Spinal cord (tissue), 10 donors: ENCODE data around the gene RHEB. TPM values are rescaled to one million over a fixed set of nuclear protein-coding genes. Genes with fewer than 3 reads are reported as not detected.

ENCODE experiments used
- DNase-seq, 6 donors: peaks; one replicate each; pipeline versions ENCODE4 v3.0.0 to v3.0.0-alpha.2; 2013 to 2015; ENCODE audit warnings: low spot score in 6 of 6, low read depth in 4 of 6
- H3K27ac ChIP-seq: one replicate; pipeline ENCODE4 v1.5.1; 2013; ENCODE audit warnings: low read depth, low read length, control low read depth
- H3K27me3 ChIP-seq: one replicate; pipeline ENCODE4 v1.6.1; 2013; ENCODE audit warnings: low read length; ENCODE audit not compliant: control insufficient read depth, insufficient read depth
- H3K36me3 ChIP-seq: one replicate; pipeline ENCODE4 v1.6.1; 2013; ENCODE audit warnings: low read length; ENCODE audit not compliant: control insufficient read depth, insufficient read depth
- H3K4me1 ChIP-seq: one replicate; pipeline ENCODE4 v1.6.1; 2013; ENCODE audit warnings: low read length; ENCODE audit not compliant: control insufficient read depth, insufficient read depth
- H3K4me3 ChIP-seq: one replicate; pipeline ENCODE4 v1.5.1; 2013; ENCODE audit warnings: low read depth, low read length, control low read depth
- H3K9me3 ChIP-seq: one replicate; pipeline ENCODE4 v1.6.1; 2013; ENCODE audit warnings: low read length; ENCODE audit not compliant: control insufficient read depth, insufficient read depth
- WGBS: methylation state at CpG from one replicate; pipeline ENCODE4 v1.1.5; 2013; ENCODE audit warnings: missing lambda C conversion rate; ENCODE audit not compliant: insufficient coverage; 5-methylcytosine and 5-hydroxymethylcytosine counted together
- polyA plus RNA-seq, 2 donors: library from polyadenylated mRNA; unstranded; fragments of 120-200 nt; gene quantifications; one replicate each; pipeline ENCODE4 v1.2.1, GENCODE V29; 2013; ENCODE audit not compliant: insufficient read length in 2 of 2
- total RNA-seq, 2 donors: library from RNA; depleted of rRNA in 1 of 2; stranded (reverse); fragments of 120-200 nt in 1 of 2; fragments of >200 nt in 1 of 2; gene quantifications; one replicate each; pipeline versions ENCODE4 v1.2.3 to v1.2.4, GENCODE V29; 2013 to 2014
- donor health status: healthy.

The RHEB gene
- total and polyA plus RNA-seq, 4 donors = 106 to 196 (median 151) TPM

DNA sequence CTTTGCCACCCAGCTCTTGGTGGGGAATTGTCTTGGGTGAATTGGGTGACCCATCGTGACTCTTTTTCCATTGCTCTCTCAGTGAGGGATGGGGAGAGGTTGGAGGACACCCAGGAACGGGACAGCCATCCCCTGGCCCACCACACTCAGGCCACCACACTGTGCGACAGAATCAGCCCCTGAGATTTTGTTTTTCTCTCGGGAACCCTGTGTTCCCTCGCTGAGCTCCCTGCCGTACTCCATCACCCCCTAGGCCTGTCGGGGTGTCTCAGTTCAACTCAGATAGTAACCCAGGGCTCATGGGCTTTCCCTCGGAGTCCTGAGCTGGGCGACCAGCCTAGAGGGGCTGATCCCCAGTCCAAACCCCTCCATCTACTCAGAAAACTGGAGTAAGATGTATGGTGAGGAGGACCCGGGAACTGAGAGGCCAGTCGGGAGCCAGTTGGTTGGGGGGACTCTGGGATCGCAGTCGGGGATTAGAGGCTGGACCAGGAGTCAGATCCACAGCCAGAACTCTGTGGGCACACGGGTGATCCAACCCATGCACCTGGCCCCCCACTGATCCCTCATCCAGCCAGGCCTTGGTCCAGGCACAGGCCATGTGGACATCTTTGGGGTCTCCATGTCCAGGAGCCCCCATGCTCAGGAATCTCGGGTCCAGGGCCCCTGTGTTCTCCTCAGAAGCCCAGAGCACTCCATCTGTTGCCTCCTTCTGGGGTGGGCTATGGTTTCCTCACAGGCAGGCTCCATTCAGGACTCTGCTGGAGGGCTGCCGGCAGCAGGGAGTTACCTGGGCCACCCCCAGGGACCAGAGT, 89.1 kb downstream of the RHEB start:
- Histone ChIP-seq H3K27ac (no peak overlapping the region), H3K4me1 (peaks cover 54% of the 10 kb centered on the region), H3K36me3 (no peaks in the 10 kb centered on the region), H3K4me3 (no peak overlapping the region), H3K9me3 (no peaks in the 10 kb centered on the region), H3K27me3 (no peaks in the 10 kb centered on the region)
- WGBS = 94% methylated on average over 11 of the region's 16 CpGs
- no peak for DNase-seq

- Histone ChIP-seq H3K9me3 (no peaks in the 10 kb centered on the region), H3K27ac (peak overlapping the region; percentile 89), H3K27me3 (no peaks in the 10 kb centered on the region), H3K36me3 (no peaks in the 10 kb centered on the region), H3K4me3 (no peak overlapping the region), H3K4me1 (peaks cover 46% of the 10 kb centered on the region)
- WGBS = 68% methylated on average over 3 of the region's 10 CpGs
- peak in 1 of 6 donors; percentile 48 for DNase-seq
Measured at GRCh38 chr7:151429560-151430331, 89.9 kb downstream of the RHEB start.

DNA sequence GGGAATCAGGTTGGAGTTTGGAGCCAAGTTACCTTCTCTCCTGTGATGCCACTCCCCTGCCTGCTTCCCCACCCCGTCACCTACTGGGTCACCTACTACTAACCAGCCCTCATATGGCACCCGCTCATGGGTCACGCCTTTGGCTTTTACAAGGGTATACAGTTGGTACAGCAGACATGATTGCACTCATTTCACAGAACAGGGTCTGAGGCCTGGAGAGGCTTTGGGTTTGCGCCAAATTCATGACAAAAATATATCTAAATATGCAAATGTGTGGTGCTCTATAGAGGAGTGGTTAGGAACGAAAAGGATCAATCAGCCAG, 90.5 kb downstream of the RHEB start:
- Histone ChIP-seq H3K4me3 (no peak overlapping the region), H3K36me3 (no peaks in the 10 kb centered on the region), H3K27ac (peak overlapping the region; percentile 89), H3K27me3 (no peaks in the 10 kb centered on the region), H3K4me1 (peaks cover 45% of the 10 kb centered on the region), H3K9me3 (no peaks in the 10 kb centered on the region)
- DNase-seq = no peak
- no CpG with 5 or more reads among the region's 5 CpGs for WGBS

- Histone ChIP-seq H3K4me3 (no peak overlapping the region), H3K27ac (peak overlapping the region; percentile 89), H3K9me3 (no peaks in the 10 kb centered on the region), H3K36me3 (no peaks in the 10 kb centered on the region), H3K4me1 (peaks cover 45% of the 10 kb centered on the region), H3K27me3 (no peaks in the 10 kb centered on the region)
- 19% methylated on average over 8 of the region's 13 CpGs for WGBS
- peak in 2 of 6 donors; percentile 36 to 76 for DNase-seq
Measured at GRCh38 chr7:151428378-151429236, 91.1 kb downstream of the RHEB start.

GRCh38 chr7:151427705-151428377, 91.9 kb downstream of the RHEB start:
- H3K36me3 ChIP-seq = no peaks in the 10 kb centered on the region
- H3K27ac ChIP-seq = peak overlapping the region; percentile 89
- H3K9me3 ChIP-seq = no peaks in the 10 kb centered on the region
- no peaks in the 10 kb centered on the region for H3K27me3 ChIP-seq
- 88% methylated on average over 4 of the region's 10 CpGs for WGBS
- H3K4me1 ChIP-seq = peaks cover 45% of the 10 kb centered on the region
- DNase-seq = peak in 1 of 6 donors; percentile 76
- H3K4me3 ChIP-seq = no peak overlapping the region

DNA sequence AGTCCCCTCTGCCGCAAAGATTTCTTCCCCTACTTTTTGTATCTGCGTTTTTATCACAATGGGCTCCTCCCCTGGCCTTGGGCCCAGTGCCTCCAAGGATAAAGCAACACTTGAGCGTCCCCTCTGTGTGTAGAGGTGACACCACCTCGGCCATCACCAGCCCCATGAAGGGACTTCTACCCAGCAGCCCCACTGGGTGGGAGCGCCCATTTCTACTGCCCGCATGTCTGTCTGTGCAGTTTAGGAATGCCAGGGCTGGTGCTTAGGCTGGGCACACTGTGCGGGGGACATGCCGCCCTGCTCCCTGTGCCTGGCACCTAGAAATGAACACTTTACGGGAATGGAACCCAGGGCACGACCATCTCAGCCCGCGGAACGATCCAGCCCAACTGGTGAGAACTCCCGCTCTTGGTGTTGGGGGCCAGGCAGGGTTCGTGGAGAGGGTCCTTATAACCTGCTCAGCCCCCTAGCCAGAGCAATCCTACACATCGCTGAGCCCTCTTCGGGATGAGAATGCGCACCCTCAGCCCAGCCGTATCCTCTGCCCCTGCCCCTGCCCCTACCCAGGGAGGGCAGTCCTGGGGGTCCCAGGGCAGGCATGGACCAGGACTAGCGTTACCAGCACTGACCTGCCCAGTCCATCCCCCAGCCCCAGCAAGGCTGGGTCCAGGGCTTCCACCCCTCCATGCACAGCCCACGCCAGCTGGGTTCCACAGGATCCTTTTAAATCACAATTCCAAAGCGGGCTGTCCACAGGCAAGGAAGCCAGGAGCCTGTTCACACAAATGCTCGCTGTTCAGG, 92.6 kb downstream of the RHEB start:
- WGBS = 85% methylated on average over 17 of the region's 23 CpGs
- no peaks in the 10 kb centered on the region for H3K36me3 ChIP-seq
- no peak for DNase-seq
- H3K9me3 ChIP-seq = no peaks in the 10 kb centered on the region
- peak overlapping the region; percentile 89 for H3K27ac ChIP-seq
- H3K4me3 ChIP-seq = no peak overlapping the region
- H3K27me3 ChIP-seq = no peaks in the 10 kb centered on the region
- peaks cover 45% of the 10 kb centered on the region for H3K4me1 ChIP-seq

GRCh38 chr7:151426441-151426903, 93.2 kb downstream of the RHEB start:
- no peak overlapping the region for H3K4me3 ChIP-seq
- peak overlapping the region; percentile 89 for H3K27ac ChIP-seq
- DNase-seq = peak in 1 of 6 donors; percentile 90
- no peaks in the 10 kb centered on the region for H3K27me3 ChIP-seq
- H3K4me1 ChIP-seq = peaks cover 45% of the 10 kb centered on the region
- no peaks in the 10 kb centered on the region for H3K36me3 ChIP-seq
- 68% methylated on average over 10 of the region's 14 CpGs for WGBS
- no peaks in the 10 kb centered on the region for H3K9me3 ChIP-seq

DNA sequence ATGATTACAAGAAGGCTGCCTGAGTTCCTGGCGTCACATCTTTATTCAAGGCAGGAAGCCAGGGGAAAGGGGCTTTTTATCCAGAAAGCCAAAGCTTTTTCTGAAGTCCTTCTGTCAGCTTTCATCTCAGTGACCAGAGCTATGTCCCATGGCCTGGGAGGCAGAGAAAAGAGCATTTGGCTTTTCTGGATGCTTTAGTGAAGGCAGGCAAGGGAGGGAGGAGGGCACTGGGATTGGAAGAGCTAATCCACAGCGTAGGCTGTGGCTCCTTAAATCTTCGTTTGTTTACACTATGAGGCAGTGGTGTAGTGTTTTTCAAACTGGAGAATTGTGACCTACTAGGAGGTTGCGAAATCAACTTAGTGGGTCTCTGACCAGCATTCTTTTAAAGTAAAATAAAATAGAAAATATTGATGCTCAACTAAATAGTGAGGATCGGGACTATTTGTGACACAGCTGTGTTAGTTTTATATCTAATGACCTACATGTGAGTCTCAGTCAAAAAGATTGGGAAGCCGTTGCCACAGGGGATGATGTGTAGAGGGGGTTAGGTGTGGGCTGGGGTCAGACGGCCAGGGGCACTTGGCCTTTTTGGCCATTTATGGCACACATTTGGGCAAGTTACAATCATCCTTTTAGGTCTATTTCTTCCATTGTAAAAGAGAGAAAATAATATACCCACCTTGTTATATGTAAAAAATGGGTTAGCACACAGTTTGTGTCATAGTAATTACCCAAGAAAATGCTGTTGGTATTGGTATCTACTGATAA, 93.8 kb downstream of the RHEB start:
- H3K9me3 ChIP-seq = no peaks in the 10 kb centered on the region
- H3K4me3 ChIP-seq = no peak overlapping the region
- WGBS = 57% methylated on average over 2 of the region's 7 CpGs
- peaks cover 43% of the 10 kb centered on the region for H3K4me1 ChIP-seq
- H3K36me3 ChIP-seq = no peaks in the 10 kb centered on the region
- H3K27me3 ChIP-seq = no peaks in the 10 kb centered on the region
- DNase-seq = no peak
- peak overlapping the region; percentile 89 for H3K27ac ChIP-seq
